Neural cell (in vitro differentiated cells): ENCODE results near the gene HELZ2. TPM values are rescaled to one million over a fixed set of nuclear protein-coding genes. Genes with fewer than 3 reads are reported as not detected.
"Not testable (repeated sequence)": the region's sequence is repeated elsewhere in the genome, so short reads cannot be mapped to it uniquely, and the experiment has no call there.

Source experiments
- H2AFZ ChIP-seq: fragments of 200-600, 300-800 bp; sonication (generic), shearing (Covaris generic); 2 replicates; pipeline ENCODE4 v1.6.0; 2014; ENCODE audit warnings: low read depth, mild to moderate bottlenecking, antibody characterized with exemption, low read length, moderate library complexity
- H3F3A ChIP-seq: fragments of 200-600 bp; shearing (Covaris generic); 2 replicates; pipeline ENCODE4 v1.6.1; 2016; ENCODE audit warnings: mild to moderate bottlenecking, moderate library complexity, mixed read lengths, antibody characterized with exemption, low read length; ENCODE audit not compliant: insufficient read depth, poor library complexity, severe bottlenecking
- H3K27ac ChIP-seq: fragments of 200-600, 300-800 bp; sonication (generic), shearing (Covaris generic); 2 replicates; pipeline ENCODE4 v1.5.1; 2014; ENCODE audit warnings: mild to moderate bottlenecking, low read length, moderate library complexity
- H3K27me3 ChIP-seq: fragments of 300-800, 200-600 bp; sonication (generic), shearing (Covaris generic); 2 replicates; pipeline ENCODE4 v1.6.0; 2014; ENCODE audit warnings: mild to moderate bottlenecking, low read depth, low read length, moderate library complexity; ENCODE audit not compliant: insufficient read depth
- H3K36me3 ChIP-seq: fragments of 300-800, 200-600 bp; sonication (generic), shearing (Covaris generic); 2 replicates; pipeline ENCODE4 v1.5.1; 2014; ENCODE audit warnings: mild to moderate bottlenecking, antibody characterized with exemption, low read length, moderate library complexity; ENCODE audit not compliant: insufficient read depth
- H3K4me2 ChIP-seq: fragments of 300-800, 200-600 bp; sonication (generic), shearing (Covaris generic); 2 replicates; pipeline ENCODE4 v1.6.0; 2014; ENCODE audit warnings: mild to moderate bottlenecking, low read length
- H3K4me3 ChIP-seq: fragments of 300-800, 200-600 bp; sonication (generic), shearing (Covaris generic); 2 replicates; pipeline ENCODE4 v1.5.1; 2014; ENCODE audit warnings: mild to moderate bottlenecking, low read length, moderate library complexity
- H3K79me2 ChIP-seq: fragments of 200-600 bp; shearing (Covaris generic); replicated peaks from 2 replicates; pipeline ENCODE4 v1.6.0; 2014; ENCODE audit warnings: mild to moderate bottlenecking, low read length, moderate library complexity; ENCODE audit not compliant: insufficient read depth
- H3K9ac ChIP-seq: fragments of 300-800, 200-600 bp; sonication (generic), shearing (Covaris generic); 2 replicates; pipeline ENCODE4 v1.6.1; 2016; ENCODE audit warnings: mild to moderate bottlenecking, low read length, mixed read lengths
- H3K9me2 ChIP-seq: fragments of 200-600 bp; shearing (Covaris generic); 2 replicates; pipeline ENCODE4 v1.6.1; 2016; ENCODE audit warnings: mild to moderate bottlenecking, low read length, mixed read lengths; ENCODE audit not compliant: insufficient read depth
- H3K9me3 ChIP-seq: fragments of 200-600, 300-800 bp; sonication (generic), shearing (Covaris generic); 2 replicates; pipeline ENCODE4 v1.6.1; 2016; ENCODE audit warnings: mild to moderate bottlenecking, mixed run types, low read length, moderate library complexity, mixed read lengths
- H4K20me1 ChIP-seq: fragments of 200-600 bp; shearing (Covaris generic); 2 replicates; pipeline ENCODE4 v1.6.1; 2016; ENCODE audit warnings: mild to moderate bottlenecking, mixed run types; ENCODE audit not compliant: insufficient read depth
- CTCF ChIP-seq: fragments of 450-650 bp; IDR thresholded peaks from 2 replicates; pipeline ENCODE4 v1.5.1; 2014; ENCODE audit warnings: antibody characterized with exemption, mild to moderate bottlenecking, moderate library complexity; ENCODE audit not compliant: poor library complexity, severe bottlenecking
- EP300 ChIP-seq: fragments of 450-650 bp; conservative IDR thresholded peaks from 2 replicates; pipeline ENCODE4 v1.6.1; 2014; ENCODE audit warnings: antibody characterized with exemption, mild to moderate bottlenecking, moderate library complexity; ENCODE audit not compliant: poor library complexity, severe bottlenecking
- EZH2 ChIP-seq: fragments of 200-600, 300-800 bp; shearing (Covaris generic), sonication (generic); IDR thresholded peaks from 2 replicates; pipeline ENCODE4 v1.6.1; 2014; ENCODE audit warnings: antibody characterized with exemption, low read length, borderline replicate concordance, mild to moderate bottlenecking; ENCODE audit not compliant: insufficient read depth, poor library complexity, severe bottlenecking
- MXI1 ChIP-seq: fragments of 450-650 bp; conservative IDR thresholded peaks from 2 replicates; pipeline ENCODE4 v1.6.1; 2014; ENCODE audit warnings: antibody characterized with exemption, mild to moderate bottlenecking; ENCODE audit not compliant: poor library complexity, severe bottlenecking
- POLR2AphosphoS5 ChIP-seq: IDR thresholded peaks from 2 replicates; pipeline ENCODE4 v1.6.1; 2012
- RAD21 ChIP-seq: fragments of 450-650 bp; conservative IDR thresholded peaks from 2 replicates; pipeline ENCODE4 v1.6.1; 2014; ENCODE audit warnings: antibody characterized with exemption, mild to moderate bottlenecking, moderate library complexity
- REST ChIP-seq: IDR thresholded peaks from 2 replicates; pipeline ENCODE4 v1.6.1; 2012; ENCODE audit warnings: borderline replicate concordance
- SMC3 ChIP-seq: fragments of 450-650 bp; conservative IDR thresholded peaks from 2 replicates; pipeline ENCODE4 v1.6.1; 2014; ENCODE audit warnings: antibody characterized with exemption, mild to moderate bottlenecking, moderate library complexity; ENCODE audit not compliant: poor library complexity
- TAF1 ChIP-seq: IDR thresholded peaks from 2 replicates; pipeline ENCODE4 v1.6.1; 2012; ENCODE audit warnings: low read depth
- polyA plus RNA-seq: library from polyadenylated mRNA; depleted of rRNA; stranded (reverse); fragments of >200 nt; gene quantifications from 2 replicates; pipeline ENCODE4 v1.2.3, GENCODE V29; 2014

The HELZ2 gene
- polyA plus RNA-seq, 1 donor from 2014 or later, result 1.3 TPM

- Histone ChIP-seq H3K27me3 (no peaks in the 10 kb centered on the region), H3K9me2 (no peaks in the 10 kb centered on the region), H4K20me1 (no peaks in the 10 kb centered on the region), H3K4me2 (no peak overlapping the region), H3K9me3 (no peaks in the 10 kb centered on the region), H3K27ac (no peak overlapping the region), H3K9ac (no peak overlapping the region), H3K36me3 (no peaks in the 10 kb centered on the region), H2AFZ (no peak overlapping the region), H3F3A (no peaks in the 10 kb centered on the region), H3K4me3 (no peak overlapping the region), H3K79me2 (peaks cover 5% of the 10 kb centered on the region)
- TF ChIP-seq SMC3 (no peak), MXI1 (no peak), POLR2AphosphoS5 (no peak), TAF1 (no peak), EZH2 (no peak), EP300 (no peak)
Measured at GRCh38 chr20:63617092-63617875, 43.2 kb upstream of the HELZ2 start.

- H3F3A ChIP-seq, H3K79me2 ChIP-seq, H3K4me2 ChIP-seq, H3K27me3 ChIP-seq, H3K36me3 ChIP-seq, H3K9me3 ChIP-seq, H3K27ac ChIP-seq, H3K9me2 ChIP-seq, H3K4me3 ChIP-seq, H3K9ac ChIP-seq, H4K20me1 ChIP-seq, H2AFZ ChIP-seq: not testable (repeated sequence)
Measured at GRCh38 chr20:63613863-63614594, 40.0 kb upstream of the HELZ2 start.

GRCh38 chr20:63612276-63612931 lies 38.4 kb upstream of the HELZ2 start:
- no peaks in the 10 kb centered on the region for H4K20me1 ChIP-seq
- H3K9me2 ChIP-seq, result no peaks in the 10 kb centered on the region
- no peaks in the 10 kb centered on the region for H3K36me3 ChIP-seq
- H3K27ac ChIP-seq, result no peak overlapping the region
- H3K9me3 ChIP-seq, result no peaks in the 10 kb centered on the region
- no peak overlapping the region for H3K4me2 ChIP-seq
- no peak overlapping the region for H3K4me3 ChIP-seq
- H3K27me3 ChIP-seq, result no peaks in the 10 kb centered on the region
- TF ChIP-seq SMC3 (no peak), EZH2 (no peak), REST (no peak), RAD21 (no peak), CTCF (no peak), MXI1 (no peak), POLR2AphosphoS5 (no peak), EP300 (no peak), TAF1 (no peak)
- H3F3A ChIP-seq, result no peaks in the 10 kb centered on the region
- H2AFZ ChIP-seq, result no peak overlapping the region
- no peak overlapping the region for H3K9ac ChIP-seq
- no peaks in the 10 kb centered on the region for H3K79me2 ChIP-seq
